RWPE2 (cell line): Measurements from ENCODE around the gene HOATZ.

Experiments used
- ATAC-seq: fragments of 200-7000 bp; cut with Tn5 transposase; 3 replicates; pipeline ENCODE4 v1.9.1; 2021; ENCODE audit warnings: low read depth
- DNase-seq: peaks from one replicate; pipeline ENCODE4 v3.0.0-alpha.2; 2020; ENCODE audit warnings: low spot score
- H3K27ac ChIP-seq: fragments of 450-650 bp; 2 replicates; pipeline ENCODE4 v1.5.1; 2017; ENCODE audit warnings: mild to moderate bottlenecking; ENCODE audit not compliant: poor library complexity, severe bottlenecking
- H3K27me3 ChIP-seq: fragments of 250-450 bp; sonication (Bioruptor Pico); 2 replicates; pipeline ENCODE4 v1.5.1; 2021; ENCODE audit warnings: mild to moderate bottlenecking, moderate library complexity; ENCODE audit not compliant: insufficient read depth, poor library complexity, severe bottlenecking
- H3K36me3 ChIP-seq: fragments of 250-450 bp; sonication (Bioruptor Pico); 2 replicates; pipeline ENCODE4 v1.5.1; 2020; ENCODE audit warnings: low read depth, mild to moderate bottlenecking, moderate library complexity
- H3K4me1 ChIP-seq: fragments of 250-450 bp; sonication (Bioruptor Pico); 2 replicates; pipeline ENCODE4 v1.5.1; 2021; ENCODE audit warnings: mild to moderate bottlenecking, moderate library complexity; ENCODE audit not compliant: insufficient read depth, poor library complexity, severe bottlenecking
- H3K4me3 ChIP-seq: fragments of 250-450 bp; sonication (Bioruptor Pico); 2 replicates; pipeline ENCODE4 v1.5.1; 2021; ENCODE audit warnings: mild to moderate bottlenecking, moderate library complexity; ENCODE audit not compliant: severe bottlenecking
- H3K9me3 ChIP-seq: fragments of 250-450 bp; sonication (Bioruptor Pico); 2 replicates; pipeline ENCODE4 v1.5.1; 2021; ENCODE audit warnings: mild to moderate bottlenecking, moderate library complexity; ENCODE audit not compliant: severe bottlenecking
- CTCF ChIP-seq: fragments of 450-650 bp; IDR thresholded peaks from one replicate; pipeline ENCODE4 v1.5.1; 2017; ENCODE audit warnings: mild to moderate bottlenecking, moderate library complexity; ENCODE audit not compliant: poor library complexity, severe bottlenecking

HOATZ gene

GRCh38 chr11:111557425-111558111 is 43.0 kb downstream of the HOATZ start:
- Histone ChIP-seq H3K4me3 (no peak overlapping the region), H3K9me3 (no peaks in the 10 kb centered on the region), H3K36me3 (no peaks in the 10 kb centered on the region), H3K27me3 (no peaks in the 10 kb centered on the region), H3K4me1 (peaks cover 51% of the 10 kb centered on the region), H3K27ac (peak overlapping the region; percentile 90)
- DNase-seq (no peak), ATAC-seq (peak; percentile 71)
- TF ChIP-seq CTCF: no peak

GRCh38 chr11:111559800-111560464 is 45.4 kb downstream of the HOATZ start:
- no peak for TF ChIP-seq CTCF
- Histone ChIP-seq H3K9me3 (no peaks in the 10 kb centered on the region), H3K27ac (no peak overlapping the region), H3K4me1 (peaks cover 38% of the 10 kb centered on the region), H3K4me3 (no peak overlapping the region), H3K27me3 (no peaks in the 10 kb centered on the region), H3K36me3 (no peaks in the 10 kb centered on the region)
- ATAC-seq: no peak
- no peak for DNase-seq

GRCh38 chr11:111560800-111561199 is 46.2 kb downstream of the HOATZ start:
- peak overlapping the region; percentile 48 for H3K27ac ChIP-seq
- no peaks in the 10 kb centered on the region for H3K36me3 ChIP-seq
- H3K4me3 ChIP-seq: no peak overlapping the region
- H3K27me3 ChIP-seq: no peaks in the 10 kb centered on the region
- no peak for ATAC-seq
- no peaks in the 10 kb centered on the region for H3K9me3 ChIP-seq
- peaks cover 29% of the 10 kb centered on the region for H3K4me1 ChIP-seq
- TF ChIP-seq CTCF: no peak
- no peak for DNase-seq

- DNase-seq: no peak
- H3K36me3 ChIP-seq: no peaks in the 10 kb centered on the region
- peak overlapping the region; percentile 48 for H3K27ac ChIP-seq
- H3K4me3 ChIP-seq: no peak overlapping the region
- ATAC-seq: no peak
- peaks cover 28% of the 10 kb centered on the region for H3K4me1 ChIP-seq
- no peaks in the 10 kb centered on the region for H3K9me3 ChIP-seq
- no peaks in the 10 kb centered on the region for H3K27me3 ChIP-seq
- TF ChIP-seq CTCF: no peak
Observed at GRCh38 chr11:111561306-111561705, 46.7 kb downstream of the HOATZ start.
